ENCODE data around the gene EIF2B1. TPM values are rescaled to one million over a fixed set of nuclear protein-coding genes. Genes with fewer than 3 reads are reported as not detected.

EIF2B1 gene
- total and polyA plus RNA-seq, 9 of the 15 experiments (the other 6 are each of a cell fraction or from before 2014, with no cell fraction given), result 35.7 to 195 (median 67.8) TPM

- TF ChIP-seq ZNF592 (IDR thresholded peaks at IDR 0.05) (peak; percentile 72), POLR2G (IDR thresholded peaks at IDR 0.05; ENCODE audit: low read depth, low read length) (peak; percentile 98), KLF1 (tag; IDR thresholded peaks at IDR 0.05) (peak; percentile 74; the same call in 1 of the 2 replicates), NRF1 (conservative IDR thresholded peaks at IDR 0.05 in 1 of 2, IDR thresholded peaks at IDR 0.05 in 1 of 2) (peak; percentile 33 to 50; a peak in 3 of 4 replicates), FOXP1 (CRISPR knock-in tag; IDR thresholded peaks at IDR 0.05) (peak; percentile 82), ZNF263 (CRISPR knock-in tag; IDR thresholded peaks at IDR 0.05; ENCODE audit: borderline replicate concordance) (no peak), ZNF277 (CRISPR knock-in tag; IDR thresholded peaks at IDR 0.05; ENCODE audit: borderline replicate concordance) (no peak), DPF2 (IDR thresholded peaks at IDR 0.05) (no peak), ZNF586 (CRISPR knock-in tag; conservative IDR thresholded peaks at IDR 0.05) (no peak), HMG20B (CRISPR knock-in tag; IDR thresholded peaks at IDR 0.05) (no peak), SOX6 (IDR thresholded peaks at IDR 0.05) (peak; percentile 77), HBP1 (CRISPR knock-in tag; IDR thresholded peaks at IDR 0.05) (peak; percentile 94), NELFE (IDR thresholded peaks at IDR 0.05; ENCODE audit: insufficient read depth, insufficient read length) (no peak), STAT6 (CRISPR knock-in tag; IDR thresholded peaks at IDR 0.05) (0 out of 2 replicates have a peak, but pooled peaks have one; percentile 86), MBD2 (IDR thresholded peaks at IDR 0.05; ENCODE audit: borderline replicate concordance, low read depth) (peak; percentile 82), RHOXF2B (CRISPR knock-in tag; conservative IDR thresholded peaks at IDR 0.05) (no peak), MAX (CRISPR knock-in tag; IDR thresholded peaks at IDR 0.05) (peak; percentile 96), RFX1 (IDR thresholded peaks at IDR 0.05) (no peak)
Observed at GRCh38 chr12:123601602-123602489, 31.6 kb downstream of the EIF2B1 start, which contains the start of gene DDX55 (continued).
